NCI-H510A (cell line): ENCODE measurements around the gene MYRIP.
"Not testable (repeated sequence)": the region's sequence is repeated elsewhere in the genome, so short reads cannot be mapped to it uniquely, and the experiment has no call there.

Experiments used
- DNase-seq: peaks from one replicate; lab custom pipeline; 2025; lab: John Stamatoyannopoulos, UW

Gene MYRIP

DNA sequence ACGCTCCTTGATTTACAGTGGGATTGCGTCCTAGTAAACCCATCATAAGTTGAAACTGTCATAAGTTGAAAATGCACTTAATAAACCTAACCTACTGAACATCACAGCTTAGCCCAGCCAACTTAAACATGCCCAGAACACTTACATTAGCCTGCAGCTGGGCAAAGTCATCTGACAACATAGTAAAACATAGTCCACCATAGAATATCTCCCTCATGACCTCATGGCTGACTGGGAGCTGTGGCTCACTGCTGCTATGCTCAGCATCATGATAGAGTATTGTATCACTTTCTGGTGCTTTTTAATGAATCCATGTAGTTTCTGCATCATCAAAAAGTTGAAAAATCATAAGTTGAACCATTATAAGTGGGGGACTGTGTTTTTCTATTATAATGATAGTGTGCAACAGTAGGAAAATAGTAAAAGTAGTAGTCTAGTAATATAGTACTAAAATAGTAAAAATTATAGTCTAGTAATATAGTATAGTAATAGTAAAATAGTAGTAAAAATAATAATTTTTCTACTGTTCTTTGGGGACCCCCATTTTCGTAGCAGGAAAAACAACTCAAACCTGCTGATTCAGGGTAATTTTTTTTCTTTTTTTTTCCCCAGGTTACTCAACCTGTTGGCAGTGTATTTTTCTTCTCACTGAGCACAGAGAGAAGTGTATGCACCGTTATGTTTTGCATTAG lies 233.5 kb downstream of the MYRIP start:
- DNase-seq = no peak

DNA sequence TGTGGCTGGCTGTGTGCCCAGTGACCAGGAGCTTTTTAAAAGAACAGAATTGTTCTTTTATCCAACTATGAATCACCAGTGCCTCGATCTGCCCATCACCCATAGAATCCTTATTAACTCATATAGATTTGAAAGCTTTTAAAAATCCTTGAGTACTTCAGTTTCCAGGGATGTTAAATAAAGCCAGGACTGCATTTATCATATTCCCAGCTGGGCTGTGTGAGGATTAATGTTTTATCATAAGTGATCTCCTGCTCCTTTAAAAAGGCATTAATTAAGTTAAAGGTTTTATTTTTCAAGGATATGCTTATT lies 234.0 kb downstream of the MYRIP start:
- no peak for DNase-seq

DNA sequence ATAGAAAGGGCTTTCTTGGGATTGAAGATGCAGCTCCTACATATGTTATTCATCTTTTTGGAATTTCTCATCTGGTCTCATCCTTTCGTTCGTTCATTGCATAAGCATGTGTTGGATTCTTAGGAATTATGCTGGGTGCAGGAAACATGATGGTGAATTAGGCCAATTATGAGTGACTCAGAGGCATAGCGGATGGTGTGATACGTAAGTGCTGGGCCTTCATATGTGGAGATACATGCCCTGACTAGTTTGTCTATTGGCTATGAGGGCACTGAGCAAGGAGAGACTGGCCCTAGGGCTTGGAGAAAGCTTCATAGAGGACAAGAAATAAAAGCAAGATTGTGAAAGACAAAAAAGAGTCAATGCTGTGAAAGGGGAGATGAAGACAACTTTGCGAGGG lies 235.1 kb downstream of the MYRIP start:
- no peak for DNase-seq

DNA sequence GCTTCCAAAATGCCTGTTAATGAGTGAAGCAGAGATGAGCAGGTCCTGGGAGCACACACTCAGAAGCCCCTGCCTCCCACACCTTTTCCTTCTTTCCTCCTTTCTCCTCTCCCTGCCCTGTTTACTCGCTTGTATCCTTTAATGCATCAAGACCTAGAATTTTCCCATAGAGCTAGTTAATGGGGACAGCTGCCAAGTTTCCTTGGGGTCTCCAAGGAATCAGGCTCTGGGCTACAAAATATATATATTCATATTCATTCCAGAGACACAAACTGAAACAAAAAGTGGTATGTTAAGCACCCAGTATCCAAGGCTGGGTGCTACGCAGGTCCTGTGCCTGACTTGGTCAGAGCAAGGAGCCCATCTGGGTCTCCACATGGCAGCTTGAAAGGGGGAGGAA lies 235.6 kb downstream of the MYRIP start:
- DNase-seq = no peak

DNA sequence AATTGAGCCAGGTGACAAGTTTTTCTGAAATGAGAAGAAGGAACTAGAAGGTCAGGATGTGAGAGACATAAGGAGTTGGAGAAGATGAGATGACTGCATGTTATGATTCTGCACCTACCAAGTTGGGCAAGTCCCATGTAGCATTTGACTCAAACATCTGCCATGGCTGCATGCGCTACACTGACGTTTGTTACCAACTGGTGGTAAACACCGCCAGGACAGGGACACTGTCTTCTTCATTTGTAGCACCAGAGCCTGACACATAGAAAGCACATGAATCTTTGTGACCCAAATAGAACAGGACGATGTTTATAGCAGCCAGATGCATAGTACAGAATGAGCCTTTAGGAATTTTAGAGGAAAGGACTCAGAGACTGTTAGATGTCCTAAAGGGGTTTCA lies 236.7 kb downstream of the MYRIP start:
- DNase-seq = no peak

DNA sequence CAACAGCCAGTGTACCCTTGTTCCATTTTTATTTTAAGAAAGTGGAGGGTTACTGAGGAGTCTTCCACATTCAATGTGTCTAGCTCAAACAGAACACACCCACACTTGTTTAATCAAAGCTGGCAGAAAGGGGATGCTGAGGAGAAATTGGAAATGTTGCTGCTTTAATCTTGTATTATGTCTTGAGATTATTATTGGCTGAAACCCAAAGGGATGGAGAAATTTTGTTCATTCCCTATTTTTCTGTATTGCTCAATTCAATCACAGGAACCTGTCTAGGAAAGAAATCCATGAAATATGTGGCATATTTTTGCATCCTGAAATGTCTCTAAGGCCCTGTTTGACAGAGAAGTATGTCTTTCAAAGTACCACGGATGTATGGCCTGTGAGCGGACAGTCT lies 238.0 kb downstream of the MYRIP start:
- DNase-seq = no peak

DNA sequence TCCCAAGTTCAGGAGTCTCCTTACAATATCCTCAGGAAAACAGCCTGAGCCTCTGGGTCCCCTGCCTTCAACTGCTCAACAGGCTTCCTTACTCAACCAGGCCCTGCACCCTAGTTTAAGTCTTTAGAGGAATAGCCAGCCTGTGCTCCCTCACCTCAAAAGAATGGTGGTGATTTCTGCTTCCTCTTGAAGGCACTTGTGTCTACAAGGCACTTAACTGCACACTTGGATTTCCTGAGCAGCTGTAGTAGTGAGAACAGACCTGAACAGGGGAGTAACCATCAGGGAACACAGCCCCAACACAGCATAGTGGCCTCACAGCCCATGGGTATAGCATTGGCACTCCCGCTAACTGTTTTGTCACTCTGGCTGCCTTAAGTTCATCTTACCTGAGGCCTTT lies 244.3 kb downstream of the MYRIP start:
- no peak for DNase-seq

DNA sequence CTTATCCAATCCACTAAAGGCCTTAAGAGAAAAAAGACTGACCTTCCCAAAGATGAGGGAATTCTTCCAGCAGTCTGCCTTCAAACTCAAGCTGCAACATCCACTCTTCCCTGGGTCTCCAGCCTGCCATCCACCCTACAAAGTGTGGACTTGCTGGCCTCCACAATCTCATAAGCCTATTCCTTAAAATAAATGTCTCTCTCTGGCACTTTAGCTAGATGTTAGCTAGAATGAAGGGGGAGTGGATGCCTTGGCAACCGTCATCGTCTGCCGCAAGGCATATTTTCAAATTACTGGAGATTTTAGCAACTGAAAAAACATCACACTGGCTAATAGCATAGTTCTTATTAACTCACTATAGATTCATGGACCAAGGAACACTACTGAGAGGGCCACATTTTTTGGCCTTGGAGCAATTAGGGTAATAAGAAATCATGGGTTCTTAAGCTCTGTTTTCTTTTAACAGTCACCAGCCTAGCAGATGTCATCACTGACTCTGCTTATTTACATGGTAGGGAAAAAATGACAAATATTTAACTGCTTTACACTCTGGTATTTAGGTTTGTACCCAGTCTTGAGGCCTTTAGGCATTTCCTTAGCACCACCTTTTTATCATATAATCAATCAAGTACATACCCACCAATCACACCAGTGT lies 245.3 kb downstream of the MYRIP start:
- DNase-seq = no peak

DNA sequence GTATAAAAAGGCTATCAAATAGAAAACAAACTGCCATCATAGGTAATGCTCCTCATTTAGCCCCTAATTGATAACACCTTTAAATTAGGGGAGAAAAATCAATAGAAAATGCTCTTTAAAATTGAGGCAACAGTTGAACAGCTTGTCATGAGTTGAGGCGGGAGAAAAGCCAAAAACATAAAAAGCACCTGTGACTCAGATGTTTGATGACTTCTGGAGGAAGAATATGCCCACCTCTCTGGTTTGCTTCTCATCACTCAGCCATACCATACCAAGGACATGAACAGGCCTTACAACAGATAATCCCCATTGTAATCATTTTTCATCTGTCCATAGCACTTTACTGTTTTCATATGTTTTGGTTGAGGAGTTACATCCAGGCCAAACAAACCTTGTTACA lies 246.0 kb downstream of the MYRIP start:
- DNase-seq = no peak

DNA sequence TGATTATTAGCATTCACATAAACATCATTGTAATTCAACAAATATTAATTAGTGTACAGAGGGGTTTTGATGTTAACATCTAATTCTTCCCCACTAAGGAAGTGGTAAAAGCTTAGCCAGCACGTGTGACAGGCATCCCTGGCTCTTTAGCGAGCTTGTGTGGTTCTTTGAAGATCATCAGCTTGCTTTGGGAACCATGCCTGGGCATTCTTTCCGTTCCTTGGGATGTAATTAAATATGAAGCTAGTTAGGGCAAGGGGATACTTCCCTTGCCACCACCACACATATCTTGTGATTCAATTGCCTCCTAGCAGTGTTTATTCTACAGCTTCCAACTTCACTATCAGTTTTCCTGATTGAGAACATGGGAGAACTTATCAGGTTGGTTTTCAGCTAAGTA lies 246.5 kb downstream of the MYRIP start:
- DNase-seq = no peak

DNA sequence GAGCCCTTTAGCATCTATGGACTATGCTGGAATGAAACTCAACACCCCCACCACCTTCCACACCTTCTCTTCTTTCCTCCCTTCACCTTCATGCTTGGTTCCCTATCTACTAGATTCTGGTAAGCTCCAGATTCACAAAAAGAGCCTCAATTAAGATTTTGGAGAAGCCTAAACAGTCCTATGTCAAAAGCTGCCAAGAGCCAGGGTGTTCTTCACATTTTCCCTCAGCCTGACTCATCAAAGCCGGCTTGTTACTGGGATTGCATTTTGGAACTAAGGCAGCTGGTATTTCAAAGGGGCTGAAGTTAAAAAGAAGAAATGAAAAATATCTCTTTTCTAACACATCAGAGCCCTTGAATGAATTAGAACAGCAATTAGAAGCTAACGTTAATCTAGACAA lies 247.7 kb downstream of the MYRIP start:
- DNase-seq = no peak

DNA sequence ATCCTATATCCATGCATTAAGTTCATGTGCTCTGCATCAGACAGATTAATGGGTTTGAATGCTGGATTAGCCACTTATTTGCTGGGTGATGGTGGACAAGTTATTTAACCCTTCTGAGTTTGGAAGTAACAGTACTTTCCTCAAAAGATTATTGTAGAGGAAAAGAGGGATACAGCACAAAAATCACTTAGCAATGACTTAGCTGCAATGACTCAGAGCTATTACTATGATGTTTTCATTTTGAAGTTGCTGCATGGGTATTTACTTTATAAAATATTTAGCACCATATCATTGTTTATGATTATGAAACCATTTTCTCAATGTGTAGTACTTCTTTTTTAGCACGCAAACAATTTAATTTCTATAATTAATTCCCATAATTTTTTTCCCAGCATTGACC lies 248.4 kb downstream of the MYRIP start:
- no peak for DNase-seq

DNA sequence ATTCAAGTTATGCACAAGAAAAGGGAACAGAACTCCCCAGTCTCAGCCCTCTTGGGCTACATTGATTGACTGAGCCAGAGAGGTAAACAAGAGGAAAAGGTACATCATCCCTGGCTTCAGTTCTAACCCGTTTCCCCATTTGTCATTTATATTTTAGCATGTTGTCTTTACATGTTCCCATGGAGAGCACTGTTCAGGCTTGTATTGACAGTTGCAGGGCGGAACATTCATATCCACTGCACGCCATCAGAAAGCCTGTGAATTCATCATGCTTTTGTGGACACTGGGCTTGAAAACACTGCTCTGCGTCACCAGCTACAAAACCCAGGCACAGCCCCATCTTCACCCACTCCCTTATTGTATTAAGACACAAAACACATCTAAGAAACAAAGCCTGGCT lies 259.2 kb downstream of the MYRIP start:
- no peak for DNase-seq

DNA sequence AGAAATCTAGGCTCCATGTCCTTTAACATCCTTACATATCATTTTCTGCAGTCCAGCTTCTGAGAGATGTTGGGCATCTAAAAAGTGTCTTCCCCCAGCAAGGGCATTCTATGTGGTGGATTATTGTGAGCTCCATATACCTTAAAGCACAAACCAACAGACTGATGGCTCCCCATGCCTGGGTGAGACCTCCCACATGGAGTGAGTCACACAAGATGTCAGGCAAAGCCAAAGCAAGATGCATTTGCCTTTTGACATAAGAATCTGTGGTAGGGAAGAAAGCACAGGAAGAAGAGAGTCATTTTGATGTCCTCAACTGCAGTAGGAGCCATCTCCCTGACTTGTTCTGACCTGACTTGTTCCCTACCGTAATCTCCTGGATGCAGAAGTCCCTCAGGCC lies 261.4 kb downstream of the MYRIP start:
- DNase-seq = no peak

DNA sequence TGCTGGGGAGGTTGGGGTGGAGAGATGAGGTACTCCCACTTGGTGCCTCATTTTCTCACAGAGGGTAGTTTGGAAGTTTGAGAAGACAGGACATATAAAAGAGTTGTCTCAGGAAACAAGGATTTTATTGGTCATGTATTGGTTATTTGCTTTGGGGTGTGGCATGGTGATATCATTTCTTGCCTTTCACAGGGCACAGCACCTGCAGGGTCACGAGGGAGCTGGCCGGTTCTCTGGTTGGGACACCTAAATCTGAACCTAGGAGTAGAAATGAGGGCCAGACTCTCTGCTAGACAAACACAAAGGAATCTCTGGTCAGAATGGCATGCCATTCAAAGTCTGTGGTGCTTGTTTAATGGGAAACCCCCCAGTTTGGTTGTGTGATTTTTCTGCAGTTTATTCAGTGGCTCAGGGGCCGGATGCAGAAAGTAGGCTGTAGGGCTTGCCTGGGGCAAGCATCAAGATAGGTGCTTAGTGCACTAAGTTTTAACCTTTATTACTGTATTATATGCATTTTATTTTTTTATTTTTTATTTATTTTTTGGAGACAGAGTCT lies 262.4 kb downstream of the MYRIP start:
- no peak for DNase-seq

DNA sequence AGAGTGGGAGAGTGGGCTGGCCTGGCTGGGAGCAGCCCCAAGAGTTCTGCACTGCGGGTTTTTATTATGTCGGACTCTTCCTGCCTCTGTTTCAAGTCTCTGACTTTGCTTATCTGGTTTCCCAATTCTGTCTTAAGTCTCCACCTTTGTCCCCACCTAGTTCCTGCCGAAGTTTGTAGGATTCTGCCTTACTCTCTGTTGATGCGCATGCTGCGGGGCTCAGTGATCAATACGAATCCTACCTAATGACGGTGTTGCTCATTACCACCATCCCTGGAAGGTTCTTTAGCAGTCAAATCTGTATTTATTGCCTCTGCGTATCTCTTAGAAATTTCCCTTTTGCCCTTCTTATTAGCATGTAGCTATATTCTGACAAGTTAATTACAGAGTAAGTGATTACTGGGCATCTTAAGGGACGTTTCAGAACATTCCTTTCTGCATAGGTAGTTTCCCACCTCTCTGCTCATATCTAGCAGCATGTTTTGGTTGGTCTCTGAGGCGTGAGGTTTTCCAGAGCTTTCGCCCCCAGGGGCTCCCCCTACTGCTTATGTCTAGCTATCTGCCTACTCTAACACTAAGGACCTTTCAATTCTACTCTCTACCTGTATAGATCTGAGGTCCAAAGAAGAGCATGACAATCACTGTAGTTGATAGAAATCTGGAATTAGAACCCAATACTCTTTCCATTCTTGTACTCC lies 264.1 kb downstream of the MYRIP start:
- DNase-seq = no peak

DNA sequence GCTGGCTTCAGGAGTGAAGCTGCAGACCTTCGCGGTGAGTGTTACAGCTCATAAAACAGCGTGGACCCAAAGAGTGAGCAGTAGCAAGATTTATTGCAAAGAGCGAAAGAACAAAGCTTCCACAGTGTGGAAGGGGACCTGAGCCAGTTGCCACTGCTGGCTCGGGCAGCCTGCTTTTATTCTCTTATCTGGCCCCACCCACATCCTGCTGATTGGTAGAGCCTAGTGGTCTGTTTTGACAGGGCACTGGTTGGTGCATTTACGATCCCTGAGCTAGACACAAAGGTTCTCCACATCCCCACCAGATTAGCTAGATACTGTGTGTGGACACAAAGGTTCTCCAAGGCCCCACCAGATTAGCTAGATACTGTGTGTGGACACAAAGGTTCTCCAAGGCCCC lies 267.7 kb downstream of the MYRIP start:
- DNase-seq = not testable (repeated sequence)

DNA sequence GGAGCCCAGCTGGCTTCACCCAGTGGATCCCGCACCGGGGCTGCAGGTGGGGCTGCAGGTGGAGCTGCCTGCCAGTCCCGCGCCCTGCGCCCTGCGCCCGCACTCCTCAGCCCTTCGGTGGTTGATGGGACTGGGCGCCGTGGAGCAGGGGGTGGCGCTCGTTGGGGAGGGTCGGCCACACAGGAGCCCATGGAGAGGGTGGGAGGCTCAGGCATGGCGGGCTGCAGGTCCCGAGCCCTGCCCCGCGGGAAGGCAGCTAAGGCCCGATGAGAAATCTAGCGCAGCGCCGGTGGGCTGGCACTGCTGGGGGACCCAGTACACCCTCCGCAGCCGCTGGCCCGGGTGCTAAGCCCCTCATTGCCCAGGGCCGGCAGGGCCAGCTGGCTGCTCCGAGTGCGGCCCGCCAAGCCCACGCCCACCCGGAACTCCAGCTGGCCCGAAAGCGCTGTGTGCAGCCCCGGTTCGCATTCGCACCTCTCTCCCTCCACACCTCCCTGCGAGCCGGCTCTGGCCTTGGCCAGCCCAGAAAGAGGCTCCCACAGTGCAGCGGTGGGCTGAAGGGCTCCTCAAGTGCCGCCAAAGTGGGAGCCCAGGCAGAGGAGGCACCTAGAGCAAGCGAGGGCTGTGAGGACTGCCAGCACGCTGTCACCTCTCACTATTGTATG lies 268.6 kb downstream of the MYRIP start:
- not testable (repeated sequence) for DNase-seq

DNA sequence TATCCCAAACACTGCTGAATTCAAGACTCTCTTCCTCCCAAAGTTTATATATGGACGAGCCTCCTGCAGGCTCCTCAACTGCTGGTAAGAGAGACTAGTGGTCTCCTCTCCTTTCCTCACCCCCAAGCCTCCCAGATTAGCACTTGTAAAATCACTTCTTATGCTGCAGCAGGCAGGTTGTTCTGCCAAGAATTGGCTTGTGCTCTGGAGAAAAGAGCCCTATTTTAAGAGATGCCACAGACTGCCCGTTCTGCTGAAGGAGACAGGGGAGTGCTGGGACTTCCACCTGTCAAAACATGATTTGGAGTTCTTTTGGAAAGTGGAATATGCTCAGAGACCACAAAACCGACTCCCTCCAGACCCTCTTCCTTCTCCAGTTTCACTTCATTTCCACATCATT lies 269.2 kb downstream of the MYRIP start:
- DNase-seq = no peak

DNA sequence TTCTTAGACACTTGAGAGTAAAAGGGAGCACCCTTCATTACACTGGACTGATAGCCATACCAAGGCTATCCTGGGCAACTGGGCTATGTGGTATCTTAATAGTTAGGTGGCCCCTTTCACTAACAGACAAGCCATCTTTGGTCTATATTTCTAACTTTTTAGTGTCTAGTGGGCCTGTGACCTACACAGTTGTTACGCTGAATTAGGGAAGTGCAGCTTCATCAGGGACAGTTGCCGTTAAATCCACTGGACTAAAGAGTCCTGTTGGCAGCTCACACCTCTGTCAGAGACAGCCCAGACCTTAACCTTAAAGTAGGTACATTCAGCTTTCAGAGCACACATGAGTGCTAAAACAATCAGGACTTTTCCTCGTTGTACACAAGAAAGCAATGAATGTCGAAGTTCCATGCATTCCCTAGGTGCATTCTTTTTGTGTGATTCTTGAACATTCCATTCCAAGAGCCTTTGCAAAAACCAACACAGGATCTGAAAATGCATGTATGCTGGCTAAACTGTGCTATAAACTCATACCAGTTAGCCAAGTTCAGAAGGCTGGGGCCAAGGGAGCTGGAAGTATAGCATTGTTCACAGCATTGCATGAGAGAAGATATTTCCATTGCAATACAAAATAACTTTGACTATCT lies 269.9 kb downstream of the MYRIP start:
- no peak for DNase-seq

DNA sequence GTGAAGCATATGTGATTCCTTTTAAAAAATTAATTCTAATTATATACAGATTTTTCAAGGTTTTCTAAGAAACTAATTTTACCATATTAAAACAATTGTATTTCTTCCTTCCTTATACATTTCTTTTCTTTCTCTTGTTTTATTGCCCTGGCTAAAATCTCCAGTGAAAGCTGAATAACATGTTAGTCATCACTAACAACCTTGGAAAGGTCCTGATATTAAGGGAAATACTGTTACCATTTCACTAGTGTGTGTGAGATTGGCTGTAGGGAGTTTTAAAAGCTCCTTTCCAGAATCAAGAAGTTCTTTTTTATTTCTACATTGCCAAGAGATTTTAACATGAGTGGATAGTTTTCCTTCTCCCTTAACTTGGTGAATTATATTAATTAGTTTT lies 270.4 kb downstream of the MYRIP start:
- no peak for DNase-seq

DNA sequence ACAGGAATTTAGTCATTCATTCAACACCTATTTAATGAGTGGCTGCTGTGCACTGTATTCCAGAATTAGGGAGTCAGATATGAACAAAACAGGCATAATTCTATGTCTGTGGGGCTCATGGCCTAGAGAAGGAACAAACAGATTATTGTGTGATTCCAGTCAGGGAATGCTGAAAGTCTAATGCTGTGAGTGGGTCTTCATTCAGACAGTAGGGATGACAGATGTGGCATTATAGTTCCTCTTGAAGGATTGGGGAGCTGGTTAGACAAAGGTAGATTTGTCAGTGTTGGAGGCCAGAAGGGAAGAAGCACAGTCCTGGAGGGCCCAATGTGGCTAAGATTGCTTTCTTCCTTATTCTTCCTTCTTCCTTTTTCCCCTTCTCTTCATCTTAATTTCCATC lies 273.7 kb downstream of the MYRIP start:
- no peak for DNase-seq
